HG03558 (cell line): Measurements from ENCODE around the gene CPTP.

ENCODE experiments used
- ATAC-seq: cut with Tn5 transposase; IDR thresholded peaks from one replicate; pipeline ENCODE4 v1.9.1; 2021; ENCODE audit warnings: moderate number of reproducible peaks; ENCODE audit not compliant: unreplicated experiment; ENCODE audit errors: extremely low read depth

Gene CPTP

DNA sequence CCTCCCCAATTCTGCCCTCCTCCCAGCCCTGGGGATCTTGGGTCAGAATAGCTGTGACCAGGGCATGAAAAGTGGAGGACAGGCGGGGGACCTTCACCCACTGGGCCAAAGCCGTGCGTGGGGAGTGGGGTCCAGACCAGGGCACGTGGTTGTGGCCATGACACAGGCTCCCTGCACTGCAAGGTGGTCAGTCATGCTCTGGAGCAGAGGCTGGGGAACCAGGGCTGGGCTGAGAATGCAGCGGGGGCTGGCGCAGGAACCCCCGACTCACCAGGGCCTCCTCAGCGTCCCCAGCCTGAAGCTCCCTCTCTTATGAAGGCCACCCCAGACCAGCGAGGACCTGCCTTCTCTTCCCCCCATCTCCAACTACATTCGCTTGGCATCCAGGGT is 21.9 kb downstream of the CPTP start:
- no peak for ATAC-seq

DNA sequence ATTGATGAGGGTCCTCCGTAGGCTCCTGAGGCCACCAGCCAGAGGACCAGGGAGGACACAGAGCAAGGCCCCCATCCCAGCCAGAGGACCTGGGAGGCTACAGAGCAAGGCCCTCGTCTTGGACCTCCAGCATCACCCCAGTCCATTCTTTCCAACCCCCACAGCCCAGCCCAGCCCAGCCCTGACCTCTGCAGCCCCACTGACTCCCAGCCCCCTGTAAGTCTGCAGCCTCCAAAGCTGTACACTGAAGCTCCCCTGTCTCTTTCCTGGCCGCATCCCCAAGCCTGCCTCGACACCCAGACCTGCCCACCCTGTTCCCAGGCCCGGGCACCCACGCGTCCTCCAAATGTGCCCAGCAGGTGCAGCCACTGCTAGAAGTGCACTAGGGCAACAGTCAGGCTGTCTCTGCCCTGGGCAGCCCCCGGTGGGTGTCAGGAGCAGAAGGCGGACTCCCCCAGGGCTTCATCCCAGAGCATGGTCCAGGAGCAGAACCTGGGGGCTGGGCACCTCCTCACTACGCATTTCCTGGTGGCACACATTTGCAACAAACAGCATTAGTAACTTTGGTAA is 22.5 kb downstream of the CPTP start:
- no peak for ATAC-seq

DNA sequence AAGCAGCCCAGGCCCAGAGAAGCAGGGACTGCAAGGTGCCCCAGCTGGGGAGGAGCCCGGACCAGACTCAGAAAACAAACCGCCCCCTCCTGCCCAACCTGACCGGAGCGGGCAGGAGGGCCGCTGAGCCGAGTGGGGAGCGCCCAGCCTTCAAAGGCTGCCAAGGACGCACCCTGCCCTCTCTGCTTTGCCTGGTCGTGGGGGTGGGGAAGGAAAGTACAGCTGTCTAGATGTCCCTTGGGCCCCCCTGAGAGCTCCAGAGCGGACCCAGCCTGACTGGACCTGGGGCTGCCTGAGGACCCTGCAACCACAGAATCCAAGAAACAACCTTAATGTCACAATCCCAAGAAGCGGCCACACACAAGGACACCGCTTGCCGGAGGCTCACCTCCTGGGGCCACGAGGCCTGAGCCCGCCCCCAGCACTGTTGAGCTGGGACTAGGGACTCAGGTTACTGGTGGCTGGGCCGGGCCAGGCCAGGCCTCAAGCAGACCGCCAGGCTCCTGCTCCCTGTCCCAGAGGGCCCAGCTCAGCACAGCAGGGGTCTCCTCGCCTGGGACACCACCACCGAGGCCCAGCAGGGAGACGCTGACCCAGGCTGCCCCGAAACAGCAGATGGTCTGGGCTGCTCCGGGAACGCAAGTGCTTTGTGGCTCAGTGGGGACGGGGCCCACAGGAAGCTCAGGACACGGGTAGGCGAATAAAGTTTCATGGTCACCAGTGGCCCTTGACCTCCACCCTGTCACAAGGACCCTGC is 23.2 kb downstream of the CPTP start:
- ATAC-seq = no peak

DNA sequence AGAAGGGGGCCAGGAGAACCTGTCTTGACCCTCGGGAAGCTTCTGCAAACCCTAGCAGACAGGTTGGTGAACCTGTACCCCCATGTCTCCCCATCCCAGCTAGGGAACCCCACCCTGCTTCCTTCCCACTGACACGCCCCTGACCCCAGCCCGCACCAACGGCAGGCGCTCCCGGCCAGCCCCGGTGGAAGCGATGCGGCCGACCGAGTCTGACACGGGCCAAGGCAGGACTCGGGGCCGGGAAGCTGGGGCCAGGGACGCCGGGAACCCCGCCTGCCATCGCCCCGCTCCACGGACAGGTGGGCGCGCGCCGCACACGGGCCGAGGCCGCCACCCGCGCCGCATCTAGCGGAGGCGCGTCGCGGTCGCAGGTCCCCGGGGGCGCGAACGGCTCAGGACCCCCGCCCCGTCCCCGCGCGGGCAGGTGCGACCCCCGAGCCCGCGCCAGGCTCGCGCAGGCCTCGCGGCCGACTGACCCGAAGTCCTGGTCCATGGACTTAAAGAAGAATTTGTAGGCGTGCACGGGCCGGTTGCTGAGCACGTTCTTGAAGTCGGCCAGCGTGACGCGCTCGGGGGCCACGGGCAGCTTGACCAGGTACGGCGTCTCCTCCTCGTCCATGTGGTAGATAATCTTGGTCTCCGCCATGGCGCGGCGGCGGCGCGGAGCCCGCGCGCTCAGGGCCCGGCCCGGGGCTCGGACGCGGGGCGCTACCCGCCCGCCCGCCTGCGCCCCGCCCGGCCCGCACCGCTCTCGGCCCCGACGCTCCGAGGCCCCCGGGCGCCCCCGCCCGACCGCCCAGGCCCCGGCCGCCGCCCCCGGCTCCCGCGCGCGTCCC is 24.0 kb downstream of the CPTP start:
- no peak for ATAC-seq

DNA sequence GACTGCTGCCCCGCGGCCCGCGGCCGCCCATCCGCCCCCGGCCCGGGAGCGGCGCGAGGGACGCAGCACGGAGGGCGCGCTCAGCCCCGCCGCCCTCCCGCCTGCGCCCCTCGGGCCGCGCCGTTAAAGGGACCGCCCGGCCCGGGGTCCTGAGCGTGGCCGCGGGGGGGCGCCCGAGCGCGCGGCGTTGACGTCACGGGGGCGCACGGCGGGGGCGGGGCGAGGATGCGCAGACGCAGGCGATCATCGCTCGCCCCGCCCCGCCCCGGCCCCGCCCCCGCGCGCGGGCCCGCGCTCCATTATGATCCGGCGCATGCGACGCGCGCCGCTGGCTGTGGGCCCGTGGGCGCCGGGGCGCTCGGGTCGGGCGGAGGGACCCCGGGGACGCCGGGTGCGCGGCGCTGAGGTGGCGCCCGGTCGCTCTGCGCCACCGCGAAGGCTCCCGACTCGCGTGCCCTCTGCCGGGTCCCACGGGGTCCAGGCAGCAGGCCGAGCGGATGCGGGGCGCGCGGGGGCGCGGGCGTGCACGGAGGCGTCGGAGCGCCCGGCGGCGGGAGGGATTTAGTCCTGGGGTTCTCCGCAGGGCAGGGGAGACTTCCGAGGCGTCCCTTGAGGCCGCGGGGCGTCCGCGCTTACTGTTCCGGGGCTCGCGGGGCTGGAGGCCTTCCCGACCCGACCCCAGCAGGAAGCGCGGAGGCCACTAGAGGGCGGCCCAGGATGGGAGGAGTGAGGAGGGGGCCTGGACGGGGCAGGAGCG is 24.8 kb downstream of the CPTP start, which contains the start of gene DVL1:
Gene DVL1, minus strand, starts transcription at position 163 of the 757 bp plus-strand sequence. CDS start 353 bp downstream, outside the sequence.
- no peak for ATAC-seq

DNA sequence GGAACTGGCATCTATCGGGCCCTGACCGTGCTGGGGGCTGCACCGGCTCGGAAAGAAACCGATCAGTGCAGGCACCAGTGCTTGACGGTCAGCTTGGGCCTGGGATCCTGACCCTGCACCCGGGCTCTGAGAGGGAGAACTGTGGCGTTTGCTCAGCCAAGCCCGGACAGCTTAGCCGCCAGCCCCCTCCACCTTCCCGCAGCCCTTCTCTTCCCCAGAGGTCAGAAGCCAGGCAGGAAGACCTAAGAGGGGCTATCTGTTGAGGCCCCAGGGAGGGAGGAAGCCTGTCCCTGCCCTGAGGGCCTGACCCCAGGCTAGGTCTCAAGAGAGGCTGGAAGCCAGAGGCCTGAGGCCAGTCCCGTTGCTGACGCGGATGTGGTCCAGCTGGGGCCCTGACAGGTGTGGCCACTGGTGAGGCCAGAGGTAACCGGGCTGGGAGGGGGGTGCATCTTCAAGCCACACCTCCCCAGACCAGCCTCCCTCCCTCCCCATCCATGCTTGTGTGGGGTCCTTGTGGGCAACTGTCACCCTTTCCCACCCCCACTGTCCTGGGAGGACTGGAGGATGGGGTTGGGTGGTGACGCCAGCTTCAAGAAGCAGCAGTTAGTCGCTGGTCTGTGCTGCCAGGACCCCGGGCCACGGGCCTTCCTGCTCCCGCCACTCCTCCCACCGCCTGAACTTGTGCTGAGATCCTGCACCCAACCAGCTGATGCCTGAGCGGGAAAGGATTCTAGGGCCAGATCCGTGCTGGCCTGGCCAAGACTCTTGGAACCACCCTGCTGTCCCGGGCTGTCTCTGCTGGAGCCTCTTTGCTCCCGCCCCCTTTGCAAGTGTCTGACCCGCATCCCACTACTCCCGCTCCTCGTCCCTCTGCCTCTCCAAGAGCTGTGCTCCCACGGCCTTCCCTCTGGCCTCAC is 27.2 kb downstream of the CPTP start:
- ATAC-seq = no peak

DNA sequence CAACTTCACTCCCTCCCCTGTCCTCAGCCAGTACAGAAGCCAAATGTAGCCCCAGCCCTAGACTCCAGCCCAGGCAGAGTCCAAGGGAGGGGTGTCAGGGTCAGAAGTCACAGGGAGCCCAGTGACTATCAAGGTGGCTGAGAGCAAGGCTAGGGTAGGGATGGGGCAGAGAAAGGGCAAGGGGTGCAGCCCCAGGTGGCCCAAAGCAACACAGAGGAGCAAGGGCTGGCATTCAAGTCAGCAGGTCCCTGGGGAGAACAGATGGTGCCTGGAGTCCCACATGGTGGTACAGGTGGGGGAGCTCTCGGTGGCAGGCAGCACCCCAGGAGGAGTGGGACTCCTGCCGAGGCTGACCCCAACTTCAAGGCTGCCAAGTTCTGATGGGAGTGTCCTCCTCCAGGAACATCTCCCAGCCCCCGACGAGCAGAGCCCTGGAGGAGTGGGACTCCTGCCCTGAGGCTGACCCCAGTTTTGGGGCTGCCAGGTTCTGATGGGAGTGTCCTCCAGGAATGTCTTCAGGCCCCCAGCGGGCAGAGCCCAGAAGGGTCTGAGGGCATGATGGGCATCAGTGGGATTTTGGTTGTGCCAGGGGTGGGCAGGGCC is 28.3 kb downstream of the CPTP start:
- ATAC-seq = no peak

DNA sequence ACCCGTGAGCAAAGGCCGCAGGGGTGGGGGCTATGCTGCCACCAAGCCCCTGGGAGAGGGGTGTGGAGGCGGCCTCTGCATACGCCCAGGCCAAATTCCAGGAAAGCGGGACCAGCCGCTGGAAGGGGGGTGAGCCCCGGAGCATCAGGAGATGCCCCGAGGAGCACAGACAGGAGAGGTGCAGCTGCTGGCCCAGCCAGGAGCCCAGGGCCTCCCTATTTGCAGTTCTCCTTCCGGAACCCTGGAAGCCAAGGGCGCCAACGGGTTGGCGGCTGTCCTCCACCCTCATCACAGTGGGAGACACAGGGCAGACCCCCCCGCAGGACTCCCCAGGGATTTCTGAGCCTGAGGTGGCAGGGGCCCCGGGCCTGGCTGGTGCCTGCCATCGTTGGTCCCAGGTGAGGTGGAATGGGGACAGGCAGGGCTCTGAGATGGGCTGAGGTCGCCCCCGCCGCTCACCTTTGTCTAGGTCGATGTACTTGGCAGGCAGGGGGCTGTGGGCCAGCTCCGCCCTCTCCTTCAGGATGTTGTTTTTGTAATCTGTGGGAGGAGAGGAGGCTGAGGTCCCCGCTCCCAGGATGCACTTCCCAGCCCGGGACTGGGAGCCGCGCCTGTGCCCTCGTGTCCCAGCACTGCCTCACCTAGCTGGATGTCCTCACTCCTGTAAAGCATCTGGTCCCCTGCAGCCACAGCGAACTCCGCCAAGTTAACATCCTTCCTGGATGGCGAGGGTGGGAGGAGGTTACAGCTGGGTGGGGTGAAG is 29.0 kb downstream of the CPTP start:
- ATAC-seq = no peak

DNA sequence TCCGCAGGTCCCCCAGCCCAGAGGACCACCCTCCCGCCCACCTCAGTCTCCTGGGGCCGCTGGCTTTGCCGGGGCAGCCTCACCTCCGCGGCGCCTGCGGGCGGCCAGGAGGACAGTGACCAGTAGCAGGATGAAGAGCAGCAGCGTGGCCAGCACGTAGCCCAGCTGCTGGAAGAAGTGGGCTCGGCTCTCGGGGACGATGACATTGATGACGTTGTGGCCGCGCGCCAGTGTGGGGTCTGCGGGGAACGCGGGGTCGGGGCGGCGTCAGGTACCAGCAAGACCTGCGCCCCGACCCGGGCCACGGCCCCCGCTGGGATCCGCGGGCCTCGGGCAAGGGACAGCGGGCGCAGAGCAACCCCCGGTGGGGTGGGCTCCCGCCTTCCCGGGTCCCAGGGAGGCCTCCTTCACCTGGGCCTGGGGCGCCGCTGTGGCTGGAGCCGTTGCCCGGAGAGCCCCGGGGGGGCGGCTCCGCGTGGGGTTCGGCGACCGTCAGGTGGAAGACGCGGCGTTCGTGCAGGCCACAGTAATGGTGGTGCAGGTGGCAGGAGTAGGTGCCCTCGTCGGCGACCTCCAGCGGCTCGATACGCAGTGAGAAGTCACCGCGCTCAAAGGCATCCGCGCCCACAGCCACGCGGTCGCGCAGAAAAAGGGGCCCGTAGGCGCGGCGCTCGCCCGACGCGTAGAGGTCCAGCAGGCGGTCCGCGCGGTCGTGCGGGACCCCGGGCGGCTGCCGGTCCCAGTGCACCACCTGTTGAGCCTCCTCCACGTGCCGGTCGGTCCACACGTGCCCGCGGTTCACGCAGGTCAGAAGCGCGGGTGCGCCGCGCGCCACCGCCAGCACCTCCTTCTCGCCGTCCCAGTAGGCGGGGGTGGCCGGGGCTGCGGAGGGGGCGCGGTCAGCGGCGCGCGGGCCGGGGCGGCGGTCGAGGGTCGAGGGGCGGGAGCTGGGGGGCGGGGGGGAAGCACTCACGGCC is 30.0 kb downstream of the CPTP start:
- no peak for ATAC-seq

DNA sequence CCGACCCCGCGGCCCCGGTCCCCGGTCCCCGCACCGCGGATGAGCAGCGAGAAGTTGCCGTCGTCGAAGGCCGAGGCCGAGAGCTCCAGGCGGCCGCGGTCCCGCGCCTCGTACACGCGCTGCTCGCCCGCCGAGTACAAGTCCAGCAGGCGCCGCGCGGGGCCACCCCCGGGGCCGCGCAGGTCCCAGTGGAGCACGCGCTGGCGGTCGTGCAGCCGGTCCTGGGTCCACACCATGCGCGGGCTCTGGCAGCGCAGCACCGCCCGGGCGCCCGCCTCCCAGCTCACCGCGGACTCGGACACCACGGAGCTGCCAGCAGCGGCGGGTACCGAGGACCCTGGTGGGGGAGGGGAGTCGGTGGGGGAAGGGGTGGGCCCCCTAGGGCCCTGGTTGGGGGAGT is 30.8 kb downstream of the CPTP start:
- no peak for ATAC-seq

DNA sequence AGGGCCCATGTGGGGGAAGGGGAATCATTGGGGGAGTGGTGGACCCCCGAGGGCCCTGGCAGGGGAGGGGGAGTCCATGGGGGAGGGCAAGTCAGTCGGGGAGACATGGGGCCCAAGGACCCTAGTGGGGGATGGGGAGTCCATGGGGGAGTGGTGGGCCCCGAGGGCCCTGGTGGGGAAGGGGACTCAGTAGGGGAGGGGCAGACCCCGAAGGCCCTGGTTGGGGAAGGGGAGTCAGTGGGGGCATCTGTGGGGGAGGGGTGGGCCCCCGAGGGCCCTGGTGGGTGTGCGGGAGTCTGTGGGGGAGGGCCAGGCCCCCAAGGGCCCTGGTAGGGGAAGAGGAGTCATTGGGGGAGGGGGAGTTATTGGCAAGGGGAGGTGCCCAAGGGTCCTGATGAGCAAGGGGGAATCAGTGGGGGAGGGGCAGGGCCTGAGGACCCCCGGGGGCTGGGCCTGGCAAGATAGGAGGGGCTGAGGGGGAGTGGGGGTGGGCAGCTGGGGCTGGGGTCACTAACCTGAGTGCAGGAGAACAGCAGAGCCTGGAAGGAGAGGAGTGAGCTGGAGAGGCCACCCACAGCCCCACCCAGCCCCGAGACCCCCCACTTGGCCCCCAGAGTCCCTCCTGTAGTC is 31.7 kb downstream of the CPTP start:
- ATAC-seq = no peak

DNA sequence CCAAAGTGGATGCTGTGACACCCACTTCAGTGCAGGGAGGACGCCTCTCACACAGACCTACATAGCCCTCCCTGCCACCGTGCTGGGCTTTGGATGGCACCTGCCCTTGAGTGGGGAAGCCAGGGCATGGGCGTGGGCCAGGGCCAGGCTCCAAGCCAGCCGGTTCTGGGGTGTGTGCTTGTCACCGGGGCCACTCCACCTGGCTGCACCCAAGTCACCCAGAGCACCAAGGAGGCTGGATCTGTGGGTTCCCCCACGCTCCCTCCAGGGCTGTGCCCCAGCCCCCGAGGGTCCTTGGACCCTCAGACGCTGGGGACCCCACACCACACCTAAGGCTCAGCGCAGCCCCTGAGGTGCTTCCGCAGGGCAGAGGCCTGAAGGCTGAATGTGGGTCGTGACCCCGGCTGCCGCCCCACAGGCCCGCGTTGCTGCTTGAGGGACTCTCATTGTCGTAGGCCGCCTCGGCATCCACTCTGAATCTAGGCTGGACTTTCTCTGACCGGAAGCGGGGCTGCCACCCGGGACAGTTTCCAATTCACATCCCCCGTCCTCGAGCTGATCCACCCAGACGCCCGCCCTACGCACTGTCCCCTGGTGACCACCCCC is 32.3 kb downstream of the CPTP start:
- no peak for ATAC-seq

DNA sequence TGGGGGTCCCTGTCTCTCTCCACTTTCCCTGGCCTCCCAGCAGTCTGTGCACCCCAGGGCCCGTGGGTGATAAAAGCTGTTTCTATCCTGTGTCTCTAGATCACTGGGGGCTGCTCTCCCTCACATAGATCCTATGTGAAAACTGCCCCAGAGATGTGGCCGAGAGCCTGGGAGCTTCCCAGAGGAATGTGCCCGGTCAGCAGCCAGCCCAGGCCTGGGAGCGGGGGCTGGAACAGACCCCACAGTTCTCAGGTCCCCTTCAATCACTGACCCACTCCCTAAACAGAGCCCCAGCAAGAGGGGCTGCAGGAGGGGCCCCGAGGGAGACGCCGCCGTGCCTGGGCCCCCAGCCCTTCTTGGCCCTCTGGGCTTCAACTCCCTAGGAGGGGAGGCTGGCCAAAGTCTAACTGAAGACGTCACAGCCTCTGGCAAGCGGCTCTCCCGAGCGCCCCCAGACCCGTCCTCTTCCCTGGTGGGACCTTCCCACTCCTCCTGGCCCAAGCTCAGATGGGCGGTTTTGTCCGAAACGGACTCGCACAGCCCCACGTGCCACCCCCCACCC is 33.4 kb downstream of the CPTP start:
- no peak for ATAC-seq

DNA sequence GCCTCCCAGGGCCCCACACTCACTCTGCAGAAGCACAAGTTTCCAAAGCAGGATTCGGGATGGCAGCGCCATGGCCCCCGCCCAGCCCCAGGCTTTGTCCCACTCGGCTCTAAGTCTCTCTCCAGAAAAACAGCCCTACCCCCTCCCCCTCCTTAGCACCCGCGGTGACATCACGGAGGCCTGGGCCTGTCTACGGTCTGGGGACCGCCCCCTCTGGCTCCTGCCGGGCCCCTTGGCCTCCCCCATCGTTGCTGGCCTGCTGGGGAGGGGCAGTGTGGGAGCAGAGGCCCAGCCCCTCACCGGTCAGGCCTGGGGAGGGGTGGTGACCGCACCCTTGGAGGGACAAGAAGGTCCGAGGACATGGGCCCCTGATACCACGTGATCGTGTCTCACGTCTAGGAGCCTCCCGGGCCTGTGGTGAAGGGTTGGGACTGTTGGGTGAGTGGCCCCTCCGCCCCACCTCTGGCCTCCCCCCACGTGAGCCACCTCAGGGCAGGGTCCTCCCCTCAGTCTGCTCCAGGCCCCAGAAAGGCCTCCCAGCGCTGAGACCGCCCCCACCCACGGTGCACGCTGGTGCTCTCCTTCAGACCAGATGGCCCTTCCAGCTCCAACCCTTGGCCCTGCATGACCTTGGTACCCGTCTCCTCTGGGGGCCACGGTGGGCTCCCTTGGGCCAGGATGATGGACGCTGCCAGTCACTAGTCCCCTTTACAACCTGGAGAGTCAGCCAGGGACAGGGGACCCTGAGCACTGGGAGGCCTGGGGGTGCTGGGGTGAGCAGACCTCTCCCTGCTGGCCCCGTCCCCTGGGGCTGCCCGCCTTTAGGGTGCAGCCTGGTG is 34.0 kb downstream of the CPTP start, which contains the start of gene MXRA8:
Gene MXRA8, minus strand, starts transcription at position 123 of the 839 bp plus-strand sequence. Its CDS starts 51 bp downstream, at position 72.
- ATAC-seq = no peak

DNA sequence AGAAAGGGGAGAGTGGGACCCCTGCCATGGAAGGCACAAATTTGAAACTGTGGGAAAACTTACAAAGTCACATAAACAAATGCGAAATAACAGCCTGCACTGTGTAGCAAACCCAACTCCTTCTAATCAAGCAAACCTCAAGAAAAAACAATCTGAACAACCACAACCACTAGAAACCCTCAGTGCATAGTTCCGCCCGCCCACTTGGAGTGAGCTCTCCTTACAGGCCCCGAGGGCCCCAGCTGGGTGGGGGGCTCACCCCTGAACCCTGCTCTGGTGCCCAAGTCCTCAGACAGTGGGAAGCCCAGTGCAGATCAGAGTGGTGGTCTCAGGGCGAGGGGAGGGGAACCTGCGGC is 34.7 kb downstream of the CPTP start:
- ATAC-seq = no peak
